HG02763 (cell line): ENCODE data around the gene OTUB2.

Source experiments
- ATAC-seq: cut with Tn5 transposase; IDR thresholded peaks from one replicate; pipeline ENCODE4 v1.9.1; 2021; ENCODE audit warnings: mild to moderate bottlenecking, moderate library complexity; ENCODE audit not compliant: unreplicated experiment

The OTUB2 gene

DNA sequence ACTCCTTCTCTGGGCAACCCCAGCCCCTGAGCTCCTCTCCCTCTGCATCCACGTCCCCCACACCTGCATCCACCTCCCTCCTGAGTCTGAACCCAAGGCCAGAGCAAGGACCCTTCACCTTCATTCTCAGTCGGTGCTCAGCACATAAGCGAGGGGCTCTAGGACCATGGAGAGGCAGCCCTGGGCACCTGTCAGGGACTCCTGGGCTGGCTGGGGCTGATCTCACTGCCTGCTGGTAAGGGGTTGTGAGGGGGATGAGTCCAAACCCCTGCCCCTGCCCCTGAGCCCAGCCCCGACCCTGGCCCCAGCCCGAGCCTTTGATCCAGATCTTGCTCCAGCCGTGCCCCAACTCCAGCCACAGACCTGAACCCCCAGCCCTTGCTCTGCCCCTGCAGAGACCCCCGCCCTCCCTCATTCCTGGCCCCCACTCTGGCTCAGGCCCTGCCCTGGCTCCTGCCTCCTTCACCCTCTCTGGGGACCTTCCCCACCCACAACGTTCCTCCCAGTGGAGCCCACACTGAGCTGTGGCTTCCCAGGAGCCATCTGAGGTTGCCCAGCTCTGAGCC is 29.9 kb upstream of the OTUB2 start:
- no peak for ATAC-seq

DNA sequence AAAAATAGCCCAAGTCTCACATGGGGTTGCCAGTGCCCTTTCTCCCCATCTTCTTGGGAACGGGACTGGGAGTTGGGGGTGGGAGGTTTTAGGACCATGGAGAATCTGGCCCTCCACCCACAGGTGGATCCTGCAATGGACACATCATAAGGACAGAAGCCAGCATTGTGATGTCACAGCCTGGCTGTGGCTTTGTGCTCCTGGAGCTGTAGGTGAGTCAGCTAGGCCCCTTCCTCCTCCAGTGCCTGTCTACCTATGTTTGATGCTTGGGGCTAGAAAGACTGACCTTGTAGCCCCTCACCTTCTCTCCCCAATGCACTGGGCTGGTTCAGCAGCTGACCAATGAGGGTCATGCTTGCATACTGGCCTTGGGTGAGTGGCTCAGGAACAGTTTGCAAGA is 29.1 kb upstream of the OTUB2 start, which contains the start of gene CCDC197:
Gene CCDC197, plus strand, starts transcription at position 220 of the 400 bp plus-strand sequence. CDS start 831 bp downstream, outside the sequence.
- no peak for ATAC-seq

DNA sequence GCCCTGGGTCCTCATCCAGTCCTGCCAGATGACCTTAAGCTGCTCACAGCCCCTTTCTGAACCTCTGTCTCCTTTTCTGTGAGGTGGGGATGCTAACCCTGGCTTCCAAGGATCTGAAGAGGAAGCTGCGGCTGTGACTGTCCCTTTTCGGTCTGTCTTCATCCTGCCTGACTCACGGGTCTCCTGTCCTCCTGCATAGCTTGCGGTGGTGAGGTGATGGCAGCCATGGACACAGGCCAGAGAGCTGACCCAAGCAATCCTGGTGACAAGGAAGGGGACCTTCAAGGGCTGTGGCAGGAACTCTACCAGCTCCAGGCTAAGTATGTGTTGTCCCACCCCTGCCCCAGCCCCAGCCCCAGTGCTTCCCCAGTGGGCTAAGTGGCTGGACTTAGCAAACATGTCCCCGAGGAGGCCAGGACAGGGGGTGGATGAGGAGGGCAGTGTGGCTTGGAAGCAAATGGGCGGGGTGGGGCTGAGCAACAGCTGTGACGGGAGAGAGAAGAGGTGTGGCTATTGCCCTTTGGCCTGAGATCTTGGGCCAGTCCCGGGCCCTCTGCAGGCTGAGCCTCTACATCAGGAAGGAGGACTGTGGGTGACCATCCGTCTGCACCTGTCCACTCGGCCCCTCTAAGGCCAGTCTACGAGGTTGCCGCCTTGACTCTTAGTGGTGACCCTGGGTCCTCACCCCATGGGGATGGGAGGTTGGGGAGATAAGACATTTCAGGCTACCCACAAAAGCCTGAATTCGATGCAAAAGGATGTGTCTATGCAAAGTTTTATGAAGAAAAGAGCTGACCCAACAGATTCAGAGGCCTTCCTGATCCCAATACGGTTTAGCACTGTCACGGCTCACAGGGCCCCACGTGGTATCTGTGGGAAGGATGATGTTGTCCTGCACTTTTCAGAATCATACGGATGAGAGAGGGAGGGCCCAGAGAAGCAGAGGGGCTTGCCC is 27.9 kb upstream of the OTUB2 start:
- no peak for ATAC-seq

DNA sequence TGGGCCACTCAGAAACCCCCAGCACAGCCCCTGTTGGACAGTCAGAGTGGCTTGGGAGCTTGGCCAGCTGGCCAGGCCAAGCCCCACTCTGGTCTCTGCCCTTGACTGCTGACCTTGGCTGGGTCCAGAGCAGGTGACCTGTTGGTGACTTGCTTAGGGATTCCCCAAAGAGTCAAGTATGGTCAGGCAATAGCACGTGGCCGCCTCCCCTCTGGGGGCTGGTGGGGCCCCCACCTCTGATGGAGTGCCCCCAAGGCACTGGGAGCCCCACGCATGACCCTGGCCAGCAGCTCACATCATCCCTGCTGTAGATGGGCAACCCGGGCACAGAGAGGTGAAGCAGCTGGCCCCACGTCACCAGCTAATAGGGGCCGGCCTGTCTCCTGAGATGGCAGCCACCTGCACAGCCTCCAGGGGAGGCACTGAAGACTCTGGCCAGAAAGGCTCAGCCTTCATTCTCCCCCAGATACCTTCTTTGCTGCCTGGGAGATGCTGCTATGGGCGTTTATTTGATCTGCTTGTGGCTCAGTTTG is 27.2 kb upstream of the OTUB2 start:
- no peak for ATAC-seq

DNA sequence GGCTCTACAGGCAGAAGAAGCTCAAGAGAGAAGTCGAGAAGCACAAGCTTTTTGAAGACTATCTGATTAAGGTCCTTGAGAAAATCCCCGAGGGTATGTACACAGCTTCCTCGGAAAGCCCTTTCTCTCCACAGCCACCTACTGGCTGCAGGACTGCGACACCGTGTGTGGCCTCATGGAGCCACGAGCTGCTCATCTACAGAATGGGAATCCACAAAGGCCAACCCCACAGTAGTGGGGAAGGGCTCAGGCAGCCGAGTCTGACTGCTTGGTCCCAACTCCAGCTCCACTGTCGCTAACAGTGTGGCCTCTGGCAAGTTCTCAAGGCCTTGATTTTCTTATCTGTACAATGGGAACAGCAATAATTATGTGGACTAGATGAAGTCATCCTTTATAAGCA is 26.6 kb upstream of the OTUB2 start:
- no peak for ATAC-seq

DNA sequence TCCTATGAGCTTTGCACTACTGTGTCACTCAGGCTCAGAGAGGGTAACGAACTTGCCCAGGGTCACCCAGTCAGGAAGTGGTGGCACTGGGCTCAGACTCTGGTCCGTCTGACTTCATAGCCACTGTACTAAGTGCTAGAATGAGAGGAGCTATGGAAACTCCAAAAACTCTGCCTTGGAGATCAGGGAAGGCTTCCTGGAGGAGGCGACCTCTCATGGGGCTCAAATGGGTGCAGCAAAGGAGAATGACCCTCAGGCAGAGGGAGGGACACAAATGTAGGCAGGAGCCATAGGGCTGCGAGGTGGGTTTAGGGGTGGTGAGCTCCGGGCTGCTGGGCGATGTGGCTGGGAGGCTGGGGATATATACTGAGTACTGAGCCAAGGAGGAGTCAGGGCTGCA is 25.9 kb upstream of the OTUB2 start:
- no peak for ATAC-seq

DNA sequence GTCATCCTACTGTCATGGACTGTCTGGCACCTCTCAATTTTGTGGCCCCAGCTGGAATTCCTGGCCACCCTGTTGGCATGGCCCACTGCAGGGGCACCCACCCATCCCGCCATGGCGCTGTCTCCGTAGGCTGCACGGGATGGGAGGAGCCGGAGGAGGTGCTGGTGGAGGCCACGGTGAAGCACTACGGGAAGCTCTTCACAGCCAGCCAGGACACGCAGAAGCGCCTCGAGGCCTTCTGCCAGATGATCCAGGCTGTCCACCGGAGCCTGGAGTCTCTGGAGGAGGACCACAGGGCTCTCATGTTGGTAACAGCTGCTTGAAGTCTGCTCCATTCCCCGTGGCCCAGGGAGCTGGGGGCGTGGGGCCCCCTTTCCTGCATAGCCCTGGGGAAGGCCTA is 25.1 kb upstream of the OTUB2 start:
- no peak for ATAC-seq

DNA sequence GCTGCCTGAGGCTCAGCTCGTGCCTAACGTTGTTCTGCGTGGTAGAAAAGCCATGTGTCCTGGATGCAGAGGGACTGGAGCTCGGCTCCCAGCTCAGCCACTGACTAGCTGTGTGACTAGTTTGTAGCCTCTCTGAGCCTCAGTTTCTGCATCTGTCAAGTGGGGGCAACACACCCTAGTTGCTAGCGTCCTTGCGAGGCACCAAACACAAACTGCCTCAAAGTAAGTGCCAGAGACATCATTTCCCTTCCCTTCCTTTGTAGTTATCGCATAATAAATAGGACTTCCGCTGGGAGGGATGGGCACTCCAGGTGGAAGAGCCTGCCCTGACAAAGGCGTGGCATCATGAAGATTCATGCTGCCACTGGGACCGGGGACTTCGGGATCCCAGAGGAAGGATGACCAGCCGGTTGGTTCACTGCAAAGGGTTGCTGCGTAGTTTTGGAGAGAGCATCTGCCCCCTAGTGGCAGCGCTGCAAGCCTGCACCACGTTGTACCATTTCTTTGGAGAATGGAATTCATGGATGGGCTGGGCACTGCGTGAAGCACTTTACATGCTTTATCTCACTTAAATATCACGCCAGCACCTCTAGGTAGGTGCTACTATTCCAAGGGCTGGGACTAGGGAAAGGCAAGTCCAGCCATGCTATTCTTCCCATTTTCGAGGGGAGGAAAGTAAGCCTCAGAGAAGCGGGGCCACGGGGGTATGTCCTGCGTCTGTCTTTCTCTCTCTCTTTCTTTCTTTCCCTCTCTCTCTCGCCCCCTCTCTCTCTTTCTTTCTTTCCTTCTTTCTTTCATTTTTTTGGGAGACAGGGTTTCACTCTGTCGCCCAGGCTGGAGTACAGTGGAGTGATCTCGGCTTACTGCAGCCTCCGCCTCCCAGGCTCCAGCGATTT is 24.4 kb upstream of the OTUB2 start:
- peak; percentile 61 for ATAC-seq

DNA sequence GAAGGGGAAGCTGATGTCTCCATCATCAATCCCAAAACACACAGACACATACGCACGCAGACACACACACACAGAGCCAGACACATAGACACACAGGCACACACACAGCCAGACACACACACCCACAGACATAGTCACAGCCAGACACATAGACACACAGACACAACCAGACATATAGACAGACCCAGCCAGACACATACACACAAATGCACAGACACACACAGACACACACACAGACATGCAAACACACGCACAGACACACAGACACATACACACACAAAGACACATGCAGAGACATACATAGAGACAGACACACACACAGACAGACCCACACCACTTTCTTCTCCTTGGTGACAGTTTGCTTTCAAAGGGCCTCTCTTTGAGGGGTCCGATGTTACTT is 22.7 kb upstream of the OTUB2 start:
- ATAC-seq = no peak

DNA sequence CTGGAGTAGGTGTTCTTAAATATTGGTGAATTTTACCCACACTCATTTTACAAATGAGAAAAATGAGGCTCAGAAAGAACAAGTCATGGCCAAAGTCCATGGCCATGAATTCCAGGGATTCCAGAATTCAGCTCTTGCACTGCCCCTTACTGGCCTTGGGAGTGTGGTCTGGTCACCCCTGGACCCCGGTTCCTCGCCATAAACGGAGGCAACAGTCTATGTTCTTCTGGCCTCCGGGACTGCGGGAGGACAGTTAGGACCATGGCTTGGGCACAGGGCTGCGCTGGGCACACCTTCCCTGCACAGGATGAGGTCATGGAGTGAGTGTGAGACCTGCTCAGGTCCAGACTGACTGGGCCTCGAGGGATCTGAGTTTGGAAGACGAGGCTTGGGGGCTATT is 22.1 kb upstream of the OTUB2 start:
- ATAC-seq = no peak

DNA sequence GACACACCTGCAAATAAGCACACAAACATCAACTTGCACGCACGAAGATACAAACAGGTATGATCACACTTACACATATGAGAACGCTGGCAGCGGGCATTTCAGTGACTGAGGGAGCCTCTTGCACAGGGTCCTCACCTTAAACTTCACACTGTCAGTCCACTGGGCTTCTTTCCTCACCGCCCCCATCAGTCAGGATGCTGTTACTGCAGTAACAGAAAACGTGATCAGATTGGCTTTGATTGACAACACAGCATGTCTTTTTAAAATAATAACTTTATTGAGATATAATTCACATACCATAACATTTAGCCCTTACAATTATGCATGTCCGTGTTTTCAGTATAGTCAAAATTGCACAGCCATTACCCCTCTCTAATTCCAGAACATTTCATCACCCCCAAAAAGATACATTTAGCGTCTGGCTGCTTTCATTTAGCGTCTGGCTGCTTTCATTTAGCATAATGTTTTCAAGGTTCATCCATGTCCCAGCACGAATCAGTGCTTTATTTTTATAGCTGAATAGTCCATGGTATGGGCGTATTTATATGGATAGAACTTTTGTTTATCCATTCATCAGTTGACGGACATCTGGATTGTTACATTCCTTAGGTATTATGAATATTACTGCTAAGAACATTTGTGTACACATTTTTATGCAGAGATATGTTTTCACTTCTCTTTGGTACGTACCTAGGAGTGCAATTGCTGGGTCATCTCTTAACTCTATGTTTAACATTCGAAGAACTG is 20.6 kb upstream of the OTUB2 start:
- ATAC-seq = no peak

DNA sequence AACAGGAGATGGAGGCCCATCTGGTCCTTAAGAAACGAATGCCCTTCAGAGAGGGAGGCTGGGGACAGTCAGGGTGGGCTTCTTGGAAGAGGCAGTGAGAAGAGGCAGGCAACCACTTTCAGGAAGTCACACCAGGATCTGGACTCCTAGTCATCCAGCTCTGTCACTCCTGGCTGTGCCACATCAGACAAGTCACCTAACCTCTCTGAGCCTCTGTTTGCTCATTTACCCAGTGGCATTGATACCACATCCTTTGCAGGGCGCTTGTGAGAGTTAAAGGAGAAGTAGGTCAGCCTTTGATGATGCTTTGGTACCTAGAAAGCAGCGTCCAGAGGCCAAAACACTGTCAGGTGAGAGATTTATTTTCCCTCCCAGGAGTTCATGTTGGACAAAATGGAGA is 17.9 kb upstream of the OTUB2 start:
- no peak for ATAC-seq

DNA sequence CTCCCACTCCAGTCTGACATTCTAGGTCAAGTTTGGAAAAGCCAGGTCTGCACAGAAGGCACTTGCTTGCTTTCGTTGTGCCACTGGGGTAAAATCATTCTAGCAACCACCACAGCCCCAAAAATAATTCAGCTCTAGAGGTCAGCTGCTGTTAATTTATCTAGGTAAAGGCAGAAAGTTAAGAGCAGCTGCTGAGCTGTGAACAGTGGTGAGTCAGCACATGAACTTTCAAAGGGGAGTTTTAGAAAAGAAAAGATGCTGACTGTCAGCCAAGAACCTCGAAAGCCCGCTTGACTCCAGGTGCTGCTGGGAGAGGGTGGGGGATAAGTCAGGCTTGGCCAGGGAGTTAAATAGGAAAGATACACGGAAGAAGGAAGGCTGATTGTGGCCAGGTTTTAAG is 16.4 kb upstream of the OTUB2 start:
- no peak for ATAC-seq

DNA sequence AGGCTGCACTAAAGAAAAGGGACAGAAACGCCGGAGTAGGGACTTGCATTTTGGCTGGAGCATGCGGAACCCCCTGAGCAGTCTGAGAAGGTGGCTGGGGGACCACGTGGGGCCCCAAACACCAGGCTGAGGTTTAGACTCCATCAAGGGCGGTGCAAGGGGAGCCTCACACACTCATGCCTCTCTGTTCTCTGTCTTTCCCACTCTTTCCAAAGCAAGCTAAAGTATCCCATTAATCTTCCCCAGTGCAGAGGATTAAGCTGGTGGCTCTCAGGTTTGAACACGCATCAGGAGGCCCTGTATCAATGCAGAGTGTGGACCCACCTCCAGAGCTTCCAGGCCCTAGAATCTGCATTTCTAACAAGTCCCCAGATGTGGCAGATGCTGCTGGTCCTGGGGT is 15.5 kb upstream of the OTUB2 start:
- ATAC-seq = no peak

DNA sequence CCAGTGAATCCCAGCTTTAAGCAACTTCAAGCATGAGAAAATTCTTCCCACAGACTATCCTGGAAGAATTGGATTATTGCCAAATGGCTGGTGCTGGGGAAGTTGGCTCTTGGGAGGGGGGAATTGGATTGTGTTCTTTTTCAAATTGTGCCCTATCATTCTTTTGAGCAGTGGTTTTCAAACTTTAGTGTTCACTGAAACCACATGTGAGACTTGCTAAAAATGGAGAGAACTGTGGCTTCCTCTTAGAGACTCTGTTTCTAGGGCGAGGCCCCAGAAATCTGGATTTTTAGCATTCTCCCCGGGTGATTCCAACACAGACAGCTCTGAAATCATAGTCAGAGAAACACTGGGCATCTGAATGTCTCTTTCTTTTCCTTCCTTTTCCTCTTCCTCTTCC is 14.3 kb upstream of the OTUB2 start:
- no peak for ATAC-seq

DNA sequence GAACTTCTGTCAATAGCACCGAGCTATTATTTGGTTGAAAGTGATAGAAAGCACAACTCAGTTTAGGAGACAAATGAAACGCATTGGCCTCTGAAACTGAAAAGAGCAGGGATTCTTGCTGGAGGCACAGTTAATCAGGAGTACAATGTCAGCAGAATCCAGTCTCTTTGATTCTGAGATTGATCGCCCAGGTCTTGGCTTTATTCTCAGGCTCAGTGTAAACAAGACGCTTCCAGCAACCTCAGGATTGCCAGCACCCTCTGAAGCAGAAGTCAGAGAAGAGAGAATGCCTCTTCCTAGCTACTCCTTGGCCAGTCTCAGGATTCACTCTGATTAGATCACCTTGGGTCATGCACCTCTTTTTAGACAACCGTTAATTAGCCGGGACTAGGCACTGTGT is 11.8 kb upstream of the OTUB2 start:
- no peak for ATAC-seq

DNA sequence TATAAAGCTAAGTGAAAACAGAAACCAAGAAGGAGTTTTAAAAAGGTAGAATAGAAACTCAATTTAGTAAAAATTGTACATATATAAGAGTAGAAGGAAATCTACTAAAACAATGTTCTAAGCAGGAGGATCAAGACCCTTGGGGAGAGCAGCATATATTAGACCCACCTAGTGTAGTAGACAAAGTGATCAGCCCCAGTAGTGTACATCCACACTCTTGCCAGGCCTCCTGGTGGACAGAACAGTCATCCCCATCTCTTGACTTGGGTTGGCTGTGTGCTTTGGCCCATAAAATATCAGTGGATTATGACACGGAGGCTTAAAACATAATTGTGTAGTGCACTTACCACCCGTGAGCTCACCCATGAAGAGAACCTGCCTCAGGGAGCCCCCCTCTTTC is 10.9 kb upstream of the OTUB2 start:
- ATAC-seq = no peak

DNA sequence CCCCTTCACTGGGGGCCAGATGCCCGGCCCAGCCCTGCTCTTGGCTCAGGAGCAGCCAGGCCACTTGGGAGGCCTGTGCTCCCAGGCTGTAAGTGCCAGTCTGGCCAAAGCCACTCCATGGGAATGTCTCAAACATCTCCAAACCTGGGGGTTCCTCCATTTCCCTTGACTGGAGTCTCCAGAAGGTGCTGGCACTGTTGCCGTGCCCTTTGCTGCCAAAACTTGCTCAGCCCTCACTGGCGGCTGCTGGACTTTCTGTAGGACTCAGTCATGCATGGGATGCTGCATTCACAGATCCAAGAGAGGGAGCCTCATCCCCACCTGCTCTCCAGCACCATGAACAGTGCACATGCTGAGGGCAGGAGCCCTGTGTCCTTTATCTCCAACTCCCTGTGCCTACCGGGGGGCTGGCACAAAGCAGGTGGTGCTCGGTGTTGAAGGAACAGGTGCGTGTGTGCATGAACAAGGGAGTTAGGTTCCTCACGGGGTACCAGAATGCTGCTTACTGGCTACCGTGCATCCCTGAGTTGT is 9.6 kb upstream of the OTUB2 start:
- no peak for ATAC-seq

DNA sequence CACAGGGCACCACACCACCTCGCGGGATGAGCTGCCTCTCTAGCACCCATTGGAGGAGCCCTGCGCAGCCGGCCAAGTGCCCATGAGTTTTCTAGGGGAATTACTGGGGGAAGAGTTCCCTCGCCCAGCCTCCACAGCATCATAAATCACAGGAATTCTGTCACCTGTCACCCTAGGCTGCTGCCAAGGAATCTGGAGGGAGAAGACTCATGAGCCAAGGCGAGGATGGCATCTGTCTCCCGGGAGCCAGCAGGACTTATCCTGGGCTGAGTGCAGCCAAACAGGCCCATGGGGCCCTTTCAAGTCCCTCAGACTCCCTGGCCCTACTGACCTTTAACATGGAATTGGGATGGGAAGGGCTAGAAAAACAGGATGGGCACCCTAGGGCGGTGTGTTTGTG is 7.8 kb upstream of the OTUB2 start:
- no peak for ATAC-seq

DNA sequence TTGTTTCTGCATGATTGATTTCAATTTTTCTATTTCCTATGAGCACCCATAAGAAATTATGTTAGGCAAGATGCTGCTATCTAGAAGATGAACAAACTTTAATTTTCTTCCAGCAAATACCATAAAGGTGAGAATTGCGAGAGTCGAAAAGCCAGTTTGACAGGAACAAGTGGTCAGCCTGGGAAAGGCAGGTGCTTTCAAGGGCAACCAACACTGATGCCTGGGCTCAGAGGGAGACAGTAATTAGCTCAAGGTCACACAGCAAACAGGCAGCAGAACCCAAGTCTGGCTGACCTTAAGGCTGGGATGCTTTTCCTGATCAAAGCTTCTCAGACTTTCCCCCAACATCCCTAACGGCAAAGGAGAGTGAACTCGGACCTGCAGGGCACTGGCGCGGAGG is 6.8 kb upstream of the OTUB2 start:
- no peak for ATAC-seq
